SK-N-SH (cell line): ENCODE measurements around the gene EYA2. TPM values are rescaled to one million over a fixed set of nuclear protein-coding genes. Genes with fewer than 3 reads are reported as not detected.

ENCODE experiments used
- CTCF ChIA-PET: fragments of 300-600, 350-600 bp; formaldehyde crosslinking; extraction: SDS; loops from one replicate; lab custom pipeline; 2021; lab: Yijun Ruan, JAX
- POLR2A ChIA-PET: fragments of 350-600 bp; sonication (Branson Sonifier 250); formaldehyde crosslinking; extraction: SDS; loops from one replicate; lab custom pipeline; 2020; ENCODE audit warnings: antibody characterized with exemption, inconsistent platforms; lab: Yijun Ruan, JAX
- DNase-seq: peaks from one replicate; pipeline ENCODE4 v3.0.0; 2012
- H2AFZ ChIP-seq: fragments of 200-600 bp; sonication (generic); 2 replicates; pipeline ENCODE4 v1.8.1; 2016; ENCODE audit warnings: antibody characterized with exemption, mild to moderate bottlenecking, low read depth
- H3F3A ChIP-seq: fragments of 200-600 bp; sonication (generic); replicated peaks from 2 replicates; pipeline ENCODE3; 2016; ENCODE audit warnings: antibody characterized with exemption, mild to moderate bottlenecking; ENCODE audit not compliant: insufficient read depth
- H3K27ac ChIP-seq, 2 experiments: fragments of 200-500 bp in 1 of 2; fragments of 200-600 bp in 1 of 2; sonication (Bioruptor generic) in 1 of 2; sonication (generic), shearing (Covaris generic) in 1 of 2; 2 replicates each; pipeline versions ENCODE4 v1.5.1 to v1.6.1; 2014 to 2016; ENCODE audit warnings: low read depth in 2 of 2, inconsistent platforms in 1 of 2, low read length in 1 of 2, mild to moderate bottlenecking in 1 of 2, mixed read lengths in 1 of 2
- H3K27me3 ChIP-seq: fragments of 200-600 bp; sonication (generic), shearing (Covaris generic); 2 replicates; pipeline ENCODE4 v1.6.1; 2016; ENCODE audit warnings: mixed run types; ENCODE audit not compliant: insufficient read depth
- H3K36me3 ChIP-seq, 2 experiments: fragments of 200-500 bp in 1 of 2; fragments of 200-600 bp in 1 of 2; sonication (Bioruptor generic) in 1 of 2; sonication (generic) in 1 of 2; replicated peaks in 1 of 2; 2 replicates each; pipeline versions ENCODE3 to v1.5.1; 2014 to 2016; ENCODE audit warnings: low read length in 1 of 2, mild to moderate bottlenecking in 1 of 2; ENCODE audit not compliant: insufficient read depth in 2 of 2, control insufficient read depth in 1 of 2
- H3K4me1 ChIP-seq, 2 experiments: fragments of 200-500 bp in 1 of 2; fragments of 200-600 bp in 1 of 2; sonication (Bioruptor generic) in 1 of 2; sonication (generic), shearing (Covaris generic) in 1 of 2; 2 replicates each; pipeline versions ENCODE4 v1.5.1 to v1.6.1; 2014 to 2016; ENCODE audit warnings: low read depth in 1 of 2, low read length in 1 of 2, mixed run types in 1 of 2; ENCODE audit not compliant: insufficient read depth in 2 of 2, control insufficient read depth in 1 of 2
- H3K4me2 ChIP-seq: fragments of 200-600 bp; sonication (generic), shearing (Covaris generic); 2 replicates; pipeline ENCODE4 v1.6.1; 2017; ENCODE audit warnings: mixed run types
- H3K4me3 ChIP-seq, 2 experiments: fragments of 200-500 bp in 1 of 2; fragments of 200-600 bp in 1 of 2; sonication (Bioruptor generic) in 1 of 2; sonication (generic), shearing (Covaris generic) in 1 of 2; 2 replicates each; pipeline versions ENCODE4 v1.5.1 to v1.8.1; 2014 to 2016; ENCODE audit warnings: low read depth in 2 of 2, inconsistent platforms in 1 of 2, low read length in 1 of 2, mild to moderate bottlenecking in 1 of 2, mixed read lengths in 1 of 2, moderate library complexity in 1 of 2
- H3K79me2 ChIP-seq: fragments of 200-600 bp; sonication (generic); 2 replicates; pipeline ENCODE4 v1.8.1; 2017; ENCODE audit warnings: mild to moderate bottlenecking; ENCODE audit not compliant: insufficient read depth
- H3K9ac ChIP-seq: fragments of 200-600 bp; sonication (generic); 2 replicates; pipeline ENCODE4 v1.6.1; 2017; ENCODE audit warnings: mixed run types
- H3K9me2 ChIP-seq: fragments of 200-600 bp; sonication (generic); 2 replicates; pipeline ENCODE4 v1.6.1; 2017; ENCODE audit warnings: mixed run types
- H3K9me3 ChIP-seq: fragments of 200-600 bp; sonication (generic); 2 replicates; pipeline ENCODE4 v1.6.1; 2017; ENCODE audit warnings: mixed run types, mild to moderate bottlenecking, moderate library complexity
- H4K20me1 ChIP-seq: fragments of 200-600 bp; sonication (generic); 2 replicates; pipeline ENCODE4 v1.6.1; 2017; ENCODE audit warnings: mild to moderate bottlenecking, mixed run types; ENCODE audit not compliant: insufficient read depth
- CHD2 ChIP-seq: fragments of 150-350 bp; IDR thresholded peaks from 2 replicates; pipeline ENCODE4 v1.6.1; 2018; ENCODE audit warnings: low read length; ENCODE audit not compliant: partially characterized antibody
- ELF1 ChIP-seq: IDR thresholded peaks from 2 replicates; pipeline ENCODE4 v1.4.0; 2012
- EP300 ChIP-seq, 2 experiments: IDR thresholded peaks; 2 replicates each; pipeline versions ENCODE4 v1.4.0 to v1.6.1; 2012; ENCODE audit warnings: borderline replicate concordance in 1 of 2, low read depth in 1 of 2, low read length in 1 of 2
- EZH2phosphoT487 ChIP-seq: fragments of 200-600 bp; sonication (generic); IDR thresholded peaks from 2 replicates; pipeline ENCODE4 v1.6.1; 2017; ENCODE audit warnings: low read depth, mixed run types, mild to moderate bottlenecking, antibody characterized with exemption, moderate library complexity, borderline replicate concordance
- FOSL2 ChIP-seq: IDR thresholded peaks from 2 replicates; pipeline ENCODE4 v1.4.0; 2012; ENCODE audit warnings: low read depth, mild to moderate bottlenecking, moderate library complexity, borderline replicate concordance
- FOXJ3 ChIP-seq: sonication (generic); formaldehyde crosslinking; IDR thresholded peaks from 2 replicates; pipeline ENCODE4 v1.5.1; 2020; ENCODE audit warnings: mild to moderate bottlenecking, missing genetic modification reagents
- MAX ChIP-seq: IDR thresholded peaks from 2 replicates; pipeline ENCODE4 v1.4.0; 2012; ENCODE audit warnings: low read depth
- MEF2A ChIP-seq: IDR thresholded peaks from 2 replicates; pipeline ENCODE4 v1.4.0; 2012; ENCODE audit warnings: low read depth, borderline replicate concordance
- MXI1 ChIP-seq: IDR thresholded peaks from 2 replicates; pipeline ENCODE4 v1.6.1; 2012; ENCODE audit warnings: mild to moderate bottlenecking, low read depth, low read length, improper control_type of control experiment
- NRF1 ChIP-seq: IDR thresholded peaks from 2 replicates; pipeline ENCODE4 v1.6.1; 2012; ENCODE audit warnings: low read depth, mild to moderate bottlenecking, low read length
- RAD21 ChIP-seq: IDR thresholded peaks from 2 replicates; pipeline ENCODE4 v1.6.1; 2012; ENCODE audit warnings: mild to moderate bottlenecking, low read length
- RFX5 ChIP-seq: IDR thresholded peaks from 2 replicates; pipeline ENCODE4 v1.6.1; 2012; ENCODE audit warnings: mild to moderate bottlenecking, improper control_type of control experiment, low read length
- SIN3A ChIP-seq: IDR thresholded peaks from 2 replicates; pipeline ENCODE4 v1.6.1; 2012; ENCODE audit warnings: low read depth, mild to moderate bottlenecking, low read length, moderate library complexity, borderline replicate concordance
- TAF1 ChIP-seq: IDR thresholded peaks from 2 replicates; pipeline ENCODE4 v1.6.1; 2012; ENCODE audit warnings: low read depth, mild to moderate bottlenecking, low read length, moderate library complexity, borderline replicate concordance
- USF1 ChIP-seq: IDR thresholded peaks from 2 replicates; pipeline ENCODE4 v1.4.0; 2012; ENCODE audit warnings: low read depth, borderline replicate concordance
- WGBS: methylation state at CpG from one replicate; pipeline ENCODE4 v1.1.6; 2017; ENCODE audit warnings: low lambda C conversion rate; 5-methylcytosine and 5-hydroxymethylcytosine counted together
- polyA plus RNA-seq, 3 experiments: library from polyadenylated mRNA; depleted of rRNA; stranded (reverse); fragments of >200 nt; gene quantifications; 2 replicates each; pipeline ENCODE4 v1.2.3, GENCODE V29; 2012

Gene EYA2
- polyA plus RNA-seq, 1 of the 3 experiments (the other 2 are of a cell fraction), result 0.05 TPM

- Histone ChIP-seq H4K20me1 (no peaks in the 10 kb centered on the region), H3K9me2 (no peaks in the 10 kb centered on the region), H3K4me3 (no peak overlapping the region), H3K4me1 (no peaks in the 10 kb centered on the region), H3K27me3 (no peaks in the 10 kb centered on the region; the same call in 1 of the 2 replicates), H3F3A (no peaks in the 10 kb centered on the region), H3K9me3 (no peaks in the 10 kb centered on the region), H2AFZ (no peak overlapping the region), H3K36me3 (no peaks in the 10 kb centered on the region), H3K9ac (no peak overlapping the region), H3K79me2 (no peaks in the 10 kb centered on the region), H3K27ac (no peak overlapping the region), H3K4me2 (no peak overlapping the region)
- POLR2A ChIA-PET, result no interaction called here
- DNase-seq, result no peak
- CTCF ChIA-PET, result no interaction called here
- 84% methylated on average over 3 of the region's 10 CpGs for WGBS
- TF ChIP-seq TAF1 (no peak), MEF2A (no peak), MXI1 (no peak), USF1 (no peak), MAX (no peak), SIN3A (no peak), EZH2phosphoT487 (no peak), NRF1 (no peak), CHD2 (no peak), RAD21 (no peak), FOSL2 (no peak)
These were observed 46.0 kb downstream of the EYA2 start for GRCh38 chr20:46940616-46941015.

GRCh38 chr20:46941404-46941803 is 46.8 kb downstream of the EYA2 start:
- H4K20me1 ChIP-seq, result no peaks in the 10 kb centered on the region
- no peaks in the 10 kb centered on the region for H3K9me2 ChIP-seq
- H2AFZ ChIP-seq, result no peak overlapping the region
- no peaks in the 10 kb centered on the region; the same call in 1 of the 2 replicates for H3K27me3 ChIP-seq
- ChIA-PET POLR2A (no interaction called here), CTCF (interaction anchor here (0.8 to 1.2 kb wide), 2 partner anchors 13 to 198 kb away, joined by 3 to 4 read pairs; no protein-coding TSS in a partner anchor)
- H3K79me2 ChIP-seq, result no peaks in the 10 kb centered on the region
- no peak overlapping the region for H3K9ac ChIP-seq
- no peaks in the 10 kb centered on the region for H3F3A ChIP-seq
- no peak for DNase-seq
- no peak overlapping the region for H3K27ac ChIP-seq
- no peak for TF ChIP-seq EP300 (IDR thresholded peaks at IDR 0.05; ENCODE audit: borderline replicate concordance in 1 of 2, low read depth in 1 of 2, low read length in 1 of 2)
- no peak for TF ChIP-seq ELF1
- no peak for TF ChIP-seq FOXJ3 (CRISPR knock-in tag)
- no peak for TF ChIP-seq RFX5
- H3K36me3 ChIP-seq, result no peaks in the 10 kb centered on the region
- H3K4me2 ChIP-seq, result no peak overlapping the region
- no peaks in the 10 kb centered on the region for H3K4me1 ChIP-seq
- 54% methylated on average over 2 of the region's 2 CpGs for WGBS
- no peaks in the 10 kb centered on the region for H3K9me3 ChIP-seq
- H3K4me3 ChIP-seq, result no peak overlapping the region
